Natural killer cell (primary cell): Measurements from ENCODE around the gene CBLB. TPM values are rescaled to one million over a fixed set of nuclear protein-coding genes. Genes with fewer than 3 reads are reported as not detected.

ENCODE experiments used
- ATAC-seq, 3 donors: fragments of 150-1000 bp in 2 of 3; fragments of 200-7000 bp in 1 of 3; cut with Tn5 transposase; 1 replicate in 1 of 3; 2 replicates in 2 of 3; pipeline ENCODE4 v1.10.0; 2021; ENCODE audit warnings: mild to moderate bottlenecking in 2 of 3, moderate library complexity in 2 of 3
- DNase-seq, 2 donors: peaks; one replicate each; pipeline versions ENCODE4 v3.0.0 to v3.0.0-alpha.2; 2013 to 2021; ENCODE audit warnings: mixed read lengths in 1 of 2
- H3K27ac ChIP-seq: one replicate; pipeline ENCODE4 v1.5.1; 2013; ENCODE audit warnings: mild to moderate bottlenecking, low read length
- H3K27me3 ChIP-seq: one replicate; pipeline ENCODE4 v1.6.1; 2013; ENCODE audit warnings: low read length; ENCODE audit not compliant: control insufficient read depth, insufficient read depth
- H3K36me3 ChIP-seq: one replicate; pipeline ENCODE4 v1.6.1; 2013; ENCODE audit warnings: low read length; ENCODE audit not compliant: control insufficient read depth, insufficient read depth
- H3K4me1 ChIP-seq: one replicate; pipeline ENCODE4 v1.6.1; 2013; ENCODE audit warnings: low read length; ENCODE audit not compliant: control insufficient read depth, insufficient read depth
- H3K4me3 ChIP-seq: one replicate; pipeline ENCODE4 v1.5.1; 2013; ENCODE audit warnings: low read length
- H3K9me3 ChIP-seq: one replicate; pipeline ENCODE4 v1.6.1; 2013; ENCODE audit warnings: low read length; ENCODE audit not compliant: control insufficient read depth, insufficient read depth
- H3K27ac Mint-ChIP-seq, 2 donors: one replicate each; pipeline ENCODE4 v1.8.0; 2022; ENCODE audit warnings: mild to moderate bottlenecking in 2 of 2, mixed read lengths in 2 of 2, moderate library complexity in 1 of 2
- H3K27me3 Mint-ChIP-seq, 2 donors: one replicate each; pipeline ENCODE4 v1.8.0; 2022; ENCODE audit warnings: low read depth in 2 of 2, mixed read lengths in 2 of 2
- H3K36me3 Mint-ChIP-seq: one replicate; pipeline ENCODE4 v1.8.0; 2022; ENCODE audit warnings: mixed read lengths
- H3K4me1 Mint-ChIP-seq, 2 donors: one replicate each; pipeline ENCODE4 v1.8.0; 2022; ENCODE audit warnings: mixed read lengths in 2 of 2
- H3K4me3 Mint-ChIP-seq: one replicate; pipeline ENCODE4 v1.8.0; 2022; ENCODE audit warnings: mild to moderate bottlenecking, moderate library complexity, mixed read lengths
- H3K9me3 Mint-ChIP-seq, 2 donors: one replicate each; pipeline ENCODE4 v1.8.0; 2022; ENCODE audit warnings: mixed read lengths in 2 of 2
- WGBS: methylation state at CpG from one replicate; pipeline ENCODE4 v1.1.7; 2013; ENCODE audit warnings: missing lambda C conversion rate; ENCODE audit not compliant: insufficient coverage; 5-methylcytosine and 5-hydroxymethylcytosine counted together
- intact Hi-C: fragments of 100-400 bp; cut with micrococcal nuclease; formaldehyde crosslinking; loops from one replicate; pipeline ENCODE4 v1.14.2; 2022
- total RNA-seq, 4 donors: library from RNA; stranded (reverse); fragments of 120-200 nt in 1 of 4; gene quantifications; one replicate each; pipeline versions ENCODE4 v1.2.3 to v1.2.4, GENCODE V29; 2013 to 2022
- TF ChIP-seq, protein P1 (sequence below): fragments of 200-600 bp; IDR thresholded peaks from one replicate; pipeline ENCODE4 v1.8.0; 2022; ENCODE audit warnings: antibody characterized with exemption

CBLB gene
- total RNA-seq, 3 donors from 2014 or later (not counting 1 experiment from before 2014, with no cell fraction given): 180 to 287 (median 230) TPM

DNA sequence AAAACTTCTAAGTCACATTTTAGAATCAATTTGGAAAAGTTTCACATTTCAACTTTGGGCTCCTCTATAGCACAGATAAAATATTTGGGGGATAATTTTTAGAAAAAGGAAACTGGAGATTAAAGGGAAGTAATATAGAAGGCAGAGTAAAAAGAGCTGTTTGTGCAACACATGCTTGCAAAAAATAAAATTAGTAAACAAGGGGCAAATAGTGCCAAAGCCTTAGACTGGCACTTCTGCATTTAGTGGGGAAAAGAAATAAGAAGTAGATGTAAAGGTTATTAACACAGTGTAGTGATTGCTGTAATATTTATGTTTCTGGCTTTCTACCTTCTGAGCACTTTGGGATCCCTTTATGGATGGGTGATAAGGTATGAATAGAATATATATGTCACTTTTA lies 246.6 kb downstream of the CBLB start:
- TF ChIP-seq, protein P1, sequence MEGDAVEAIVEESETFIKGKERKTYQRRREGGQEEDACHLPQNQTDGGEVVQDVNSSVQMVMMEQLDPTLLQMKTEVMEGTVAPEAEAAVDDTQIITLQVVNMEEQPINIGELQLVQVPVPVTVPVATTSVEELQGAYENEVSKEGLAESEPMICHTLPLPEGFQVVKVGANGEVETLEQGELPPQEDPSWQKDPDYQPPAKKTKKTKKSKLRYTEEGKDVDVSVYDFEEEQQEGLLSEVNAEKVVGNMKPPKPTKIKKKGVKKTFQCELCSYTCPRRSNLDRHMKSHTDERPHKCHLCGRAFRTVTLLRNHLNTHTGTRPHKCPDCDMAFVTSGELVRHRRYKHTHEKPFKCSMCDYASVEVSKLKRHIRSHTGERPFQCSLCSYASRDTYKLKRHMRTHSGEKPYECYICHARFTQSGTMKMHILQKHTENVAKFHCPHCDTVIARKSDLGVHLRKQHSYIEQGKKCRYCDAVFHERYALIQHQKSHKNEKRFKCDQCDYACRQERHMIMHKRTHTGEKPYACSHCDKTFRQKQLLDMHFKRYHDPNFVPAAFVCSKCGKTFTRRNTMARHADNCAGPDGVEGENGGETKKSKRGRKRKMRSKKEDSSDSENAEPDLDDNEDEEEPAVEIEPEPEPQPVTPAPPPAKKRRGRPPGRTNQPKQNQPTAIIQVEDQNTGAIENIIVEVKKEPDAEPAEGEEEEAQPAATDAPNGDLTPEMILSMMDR: no peak
- H3K4me3 Mint-ChIP-seq: no peak overlapping the region
- Histone ChIP-seq H3K4me1 (no peaks in the 10 kb centered on the region), H3K4me3 (no peak overlapping the region), H3K27me3 (no peaks in the 10 kb centered on the region), H3K27ac (no peak overlapping the region), H3K9me3 (no peaks in the 10 kb centered on the region), H3K36me3 (no peaks in the 10 kb centered on the region)
- no peaks in the 10 kb centered on the region for H3K9me3 Mint-ChIP-seq
- no peak for DNase-seq
- H3K36me3 Mint-ChIP-seq: no peaks in the 10 kb centered on the region
- H3K27ac Mint-ChIP-seq: no peak overlapping the region
- peaks cover 0 to 2% of the 10 kb centered on the region in 2 donors for H3K27me3 Mint-ChIP-seq
- intact Hi-C loops: no loop called here
- no peaks in the 10 kb centered on the region for H3K4me1 Mint-ChIP-seq
- ATAC-seq: no peak

DNA sequence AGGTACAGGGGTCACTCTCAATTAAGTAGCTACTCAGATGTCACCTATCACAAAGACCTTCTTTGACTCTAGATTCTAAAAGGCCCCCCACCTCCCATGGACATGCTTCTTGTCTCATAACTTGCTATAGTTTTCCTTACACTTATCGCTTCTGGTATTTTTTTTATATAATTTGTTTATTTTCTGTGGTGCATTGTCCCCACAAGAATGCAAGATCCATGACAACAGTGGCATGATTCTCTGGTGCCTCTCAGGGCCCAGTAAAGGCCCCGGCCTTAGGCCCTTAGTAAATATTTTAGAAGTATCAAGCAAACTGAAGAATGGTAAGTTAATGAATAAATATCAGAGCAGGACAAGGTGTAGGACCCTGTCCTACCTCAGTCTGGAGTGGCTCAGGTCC lies 248.6 kb downstream of the CBLB start:
- H3K4me3 ChIP-seq: no peak overlapping the region
- ATAC-seq (no peak), DNase-seq (no peak)
- TF ChIP-seq, protein P1: no peak
- H3K36me3 Mint-ChIP-seq: no peaks in the 10 kb centered on the region
- H3K27me3 Mint-ChIP-seq: peaks cover 0 to 5% of the 10 kb centered on the region in 2 donors
- no peaks in the 10 kb centered on the region for H3K9me3 ChIP-seq
- H3K27ac ChIP-seq: no peak overlapping the region
- no peak overlapping the region for H3K27ac Mint-ChIP-seq
- 96% methylated on average over 2 of the region's 2 CpGs for WGBS
- H3K4me1 Mint-ChIP-seq: no peaks in the 10 kb centered on the region
- H3K4me1 ChIP-seq: no peaks in the 10 kb centered on the region
- H3K9me3 Mint-ChIP-seq: no peaks in the 10 kb centered on the region
- no peaks in the 10 kb centered on the region for H3K36me3 ChIP-seq
- H3K27me3 ChIP-seq: no peaks in the 10 kb centered on the region
- intact Hi-C loops: no loop called here
- H3K4me3 Mint-ChIP-seq: no peak overlapping the region

DNA sequence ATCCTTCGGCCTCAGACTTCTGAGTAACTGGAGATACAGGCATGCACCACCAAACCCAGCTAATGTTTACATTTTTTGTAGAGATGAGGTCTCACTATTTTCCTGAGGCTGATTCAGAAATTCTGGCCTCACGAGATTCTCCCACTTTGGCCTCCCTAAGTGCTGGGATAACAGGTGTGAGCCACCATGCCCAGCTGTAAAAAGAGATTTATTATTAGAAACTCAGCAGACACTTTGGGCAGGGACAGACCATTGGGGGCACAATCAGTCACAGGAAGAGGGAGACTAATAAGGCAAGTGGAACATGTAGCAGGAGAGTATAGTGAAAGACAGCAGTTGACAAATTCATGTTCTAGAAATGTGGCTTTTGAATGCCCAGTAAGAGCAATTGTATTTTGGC lies 249.2 kb downstream of the CBLB start:
- no peaks in the 10 kb centered on the region for H3K27me3 ChIP-seq
- 100% methylated on average over 2 of the region's 2 CpGs for WGBS
- no peaks in the 10 kb centered on the region for H3K36me3 Mint-ChIP-seq
- H3K27ac Mint-ChIP-seq: no peak overlapping the region
- intact Hi-C loops: no loop called here
- H3K27ac ChIP-seq: no peak overlapping the region
- DNase-seq: no peak
- no peak overlapping the region for H3K4me3 Mint-ChIP-seq
- no peaks in the 10 kb centered on the region for H3K4me1 ChIP-seq
- TF ChIP-seq, protein P1: no peak
- peaks cover 0 to 9% of the 10 kb centered on the region in 2 donors for H3K27me3 Mint-ChIP-seq
- H3K9me3 Mint-ChIP-seq: no peaks in the 10 kb centered on the region
- no peaks in the 10 kb centered on the region for H3K9me3 ChIP-seq
- no peaks in the 10 kb centered on the region for H3K36me3 ChIP-seq
- H3K4me3 ChIP-seq: no peak overlapping the region
- ATAC-seq: no peak
- H3K4me1 Mint-ChIP-seq: no peaks in the 10 kb centered on the region

DNA sequence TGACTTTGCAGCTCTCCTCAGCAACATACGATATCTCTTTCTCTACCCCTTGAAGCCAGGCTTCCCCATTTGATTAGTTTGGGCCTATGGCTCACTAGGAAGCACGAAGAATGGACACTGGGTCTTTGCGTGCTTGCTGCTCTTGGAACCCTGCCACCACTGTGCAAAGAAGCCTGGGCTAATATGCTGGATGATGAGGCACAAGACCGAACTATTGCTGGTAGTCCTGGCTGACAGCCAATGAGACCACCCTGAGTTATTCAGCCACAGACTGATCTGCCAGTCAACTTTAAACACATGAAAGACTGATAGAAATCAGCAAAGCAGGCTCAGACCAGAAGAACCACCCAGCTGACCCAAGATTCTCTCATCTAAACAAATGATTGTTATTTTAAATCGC lies 250.3 kb downstream of the CBLB start:
- H3K9me3 Mint-ChIP-seq: no peaks in the 10 kb centered on the region
- H3K4me3 Mint-ChIP-seq: no peak overlapping the region
- H3K36me3 Mint-ChIP-seq: no peaks in the 10 kb centered on the region
- intact Hi-C loops: no loop called here
- WGBS: 72% methylated on average over 5 of the region's 5 CpGs
- no peak overlapping the region for H3K27ac Mint-ChIP-seq
- TF ChIP-seq, protein P1: no peak
- Histone ChIP-seq H3K4me3 (no peak overlapping the region), H3K36me3 (no peaks in the 10 kb centered on the region), H3K9me3 (no peaks in the 10 kb centered on the region), H3K27me3 (no peaks in the 10 kb centered on the region), H3K4me1 (no peaks in the 10 kb centered on the region), H3K27ac (no peak overlapping the region)
- no peak for ATAC-seq
- peaks cover 0 to 9% of the 10 kb centered on the region in 2 donors for H3K27me3 Mint-ChIP-seq
- H3K4me1 Mint-ChIP-seq: no peaks in the 10 kb centered on the region
- DNase-seq: no peak
